WI38 (cell line): ENCODE data around the gene TEX28.
"Not testable (repeated sequence)": the region's sequence is repeated elsewhere in the genome, so short reads cannot be mapped to it uniquely, and the experiment has no call there.

Source experiments
- H3K4me3 ChIP-seq: 2 replicates; pipeline ENCODE4 v1.5.1; 2011; ENCODE audit warnings: low read depth, mild to moderate bottlenecking, control low read depth, low read length
- TF ChIP-seq, protein P1 (sequence below): IDR thresholded peaks from 2 replicates; pipeline ENCODE4 v1.5.1; 2012; ENCODE audit warnings: low read depth, mild to moderate bottlenecking, control low read depth, low read length

TEX28 gene, protein sequence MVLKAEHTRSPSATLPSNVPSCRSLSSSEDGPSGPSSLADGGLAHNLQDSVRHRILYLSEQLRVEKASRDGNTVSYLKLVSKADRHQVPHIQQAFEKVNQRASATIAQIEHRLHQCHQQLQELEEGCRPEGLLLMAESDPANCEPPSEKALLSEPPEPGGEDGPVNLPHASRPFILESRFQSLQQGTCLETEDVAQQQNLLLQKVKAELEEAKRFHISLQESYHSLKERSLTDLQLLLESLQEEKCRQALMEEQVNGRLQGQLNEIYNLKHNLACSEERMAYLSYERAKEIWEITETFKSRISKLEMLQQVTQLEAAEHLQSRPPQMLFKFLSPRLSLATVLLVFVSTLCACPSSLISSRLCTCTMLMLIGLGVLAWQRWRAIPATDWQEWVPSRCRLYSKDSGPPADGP

DNA sequence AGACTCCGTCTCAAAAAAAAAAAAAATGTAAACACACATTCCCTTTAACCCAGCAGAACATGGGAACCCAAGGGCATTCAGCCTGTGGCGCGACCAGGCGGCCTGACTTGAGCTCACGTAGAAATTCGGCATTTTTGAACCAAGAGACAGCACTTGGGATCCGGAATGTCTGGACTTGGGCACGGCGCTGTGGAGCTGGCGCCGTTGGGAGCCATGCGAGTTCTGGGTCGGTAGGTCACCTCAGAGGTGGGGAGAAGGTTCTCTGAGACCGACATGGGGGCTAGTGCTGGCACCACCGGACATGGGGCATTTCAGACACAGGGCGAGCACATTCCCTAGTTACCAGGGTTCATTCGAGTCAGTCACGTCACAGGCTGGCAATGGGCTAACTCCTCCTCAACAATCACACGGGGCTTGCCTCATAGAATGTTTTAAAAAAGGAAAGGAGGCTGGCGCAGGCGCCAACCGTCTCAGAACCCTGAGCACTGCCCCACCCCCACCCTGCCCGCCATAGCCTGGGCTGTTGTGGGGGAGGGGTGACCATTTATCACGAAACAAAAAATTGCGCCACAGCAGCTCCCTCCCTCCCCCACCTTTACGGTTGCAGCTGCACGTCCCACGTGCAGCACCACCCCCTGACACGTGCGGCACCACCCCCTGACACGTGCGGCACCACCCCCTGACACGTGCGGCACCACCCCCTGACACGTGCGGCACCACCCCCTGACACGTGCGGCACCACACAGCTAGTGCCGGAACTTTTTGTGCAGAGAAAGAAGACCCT is at the start of gene TEX28:
Gene TEX28, minus strand, starts transcription at position 334 of the 784 bp plus-strand sequence. CDS start 3,007 bp downstream, outside the sequence.
- TF ChIP-seq, protein P1, sequence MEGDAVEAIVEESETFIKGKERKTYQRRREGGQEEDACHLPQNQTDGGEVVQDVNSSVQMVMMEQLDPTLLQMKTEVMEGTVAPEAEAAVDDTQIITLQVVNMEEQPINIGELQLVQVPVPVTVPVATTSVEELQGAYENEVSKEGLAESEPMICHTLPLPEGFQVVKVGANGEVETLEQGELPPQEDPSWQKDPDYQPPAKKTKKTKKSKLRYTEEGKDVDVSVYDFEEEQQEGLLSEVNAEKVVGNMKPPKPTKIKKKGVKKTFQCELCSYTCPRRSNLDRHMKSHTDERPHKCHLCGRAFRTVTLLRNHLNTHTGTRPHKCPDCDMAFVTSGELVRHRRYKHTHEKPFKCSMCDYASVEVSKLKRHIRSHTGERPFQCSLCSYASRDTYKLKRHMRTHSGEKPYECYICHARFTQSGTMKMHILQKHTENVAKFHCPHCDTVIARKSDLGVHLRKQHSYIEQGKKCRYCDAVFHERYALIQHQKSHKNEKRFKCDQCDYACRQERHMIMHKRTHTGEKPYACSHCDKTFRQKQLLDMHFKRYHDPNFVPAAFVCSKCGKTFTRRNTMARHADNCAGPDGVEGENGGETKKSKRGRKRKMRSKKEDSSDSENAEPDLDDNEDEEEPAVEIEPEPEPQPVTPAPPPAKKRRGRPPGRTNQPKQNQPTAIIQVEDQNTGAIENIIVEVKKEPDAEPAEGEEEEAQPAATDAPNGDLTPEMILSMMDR: no peak

DNA sequence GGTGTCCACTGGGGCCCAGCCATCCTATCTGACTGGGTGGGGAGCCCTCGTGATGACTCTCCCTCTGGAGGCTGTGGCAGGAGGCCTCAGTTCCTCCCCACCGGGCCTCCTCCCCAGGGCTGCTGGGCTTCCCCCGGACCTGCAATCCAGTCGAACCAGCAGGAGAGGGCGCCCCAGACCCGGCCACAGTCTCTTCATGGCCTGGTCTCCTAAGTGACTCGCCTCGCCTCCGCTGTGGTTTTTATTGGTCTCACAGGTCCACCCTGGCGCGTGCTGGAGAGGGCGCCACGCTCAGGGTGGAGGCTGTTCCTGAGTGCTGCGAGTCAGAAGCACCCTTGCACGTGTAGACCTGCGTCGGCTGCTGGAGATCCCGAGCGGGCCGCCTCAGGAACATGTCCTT is 48.7 kb upstream of the TEX28 start:
- not testable (repeated sequence) for H3K4me3 ChIP-seq

More for the DNA sequence above, at the start of gene TEX28:
- H3K4me3 ChIP-seq: no peak within 1 kb of the TSS

DNA sequence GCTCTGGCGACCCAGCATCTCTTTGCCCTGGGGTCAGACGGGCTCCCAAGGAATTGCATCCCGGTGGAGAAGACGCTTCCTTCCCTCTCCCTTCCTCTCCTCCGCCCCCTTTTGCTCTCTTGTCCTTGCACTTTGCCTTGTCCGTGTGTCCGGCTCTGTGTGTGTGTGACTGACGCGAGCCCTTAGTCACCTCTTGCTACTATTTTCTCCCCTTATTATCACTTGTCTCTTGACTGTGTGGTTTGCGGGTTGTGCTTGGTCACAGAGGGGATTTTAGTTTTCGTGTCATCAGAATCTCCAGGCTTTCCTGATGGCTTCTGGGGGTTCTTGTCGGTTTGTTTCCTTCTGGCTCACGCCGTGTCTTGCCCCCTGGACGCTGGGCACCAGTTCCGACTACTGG is 48.1 kb upstream of the TEX28 start:
- H3K4me3 ChIP-seq: not testable (repeated sequence)

DNA sequence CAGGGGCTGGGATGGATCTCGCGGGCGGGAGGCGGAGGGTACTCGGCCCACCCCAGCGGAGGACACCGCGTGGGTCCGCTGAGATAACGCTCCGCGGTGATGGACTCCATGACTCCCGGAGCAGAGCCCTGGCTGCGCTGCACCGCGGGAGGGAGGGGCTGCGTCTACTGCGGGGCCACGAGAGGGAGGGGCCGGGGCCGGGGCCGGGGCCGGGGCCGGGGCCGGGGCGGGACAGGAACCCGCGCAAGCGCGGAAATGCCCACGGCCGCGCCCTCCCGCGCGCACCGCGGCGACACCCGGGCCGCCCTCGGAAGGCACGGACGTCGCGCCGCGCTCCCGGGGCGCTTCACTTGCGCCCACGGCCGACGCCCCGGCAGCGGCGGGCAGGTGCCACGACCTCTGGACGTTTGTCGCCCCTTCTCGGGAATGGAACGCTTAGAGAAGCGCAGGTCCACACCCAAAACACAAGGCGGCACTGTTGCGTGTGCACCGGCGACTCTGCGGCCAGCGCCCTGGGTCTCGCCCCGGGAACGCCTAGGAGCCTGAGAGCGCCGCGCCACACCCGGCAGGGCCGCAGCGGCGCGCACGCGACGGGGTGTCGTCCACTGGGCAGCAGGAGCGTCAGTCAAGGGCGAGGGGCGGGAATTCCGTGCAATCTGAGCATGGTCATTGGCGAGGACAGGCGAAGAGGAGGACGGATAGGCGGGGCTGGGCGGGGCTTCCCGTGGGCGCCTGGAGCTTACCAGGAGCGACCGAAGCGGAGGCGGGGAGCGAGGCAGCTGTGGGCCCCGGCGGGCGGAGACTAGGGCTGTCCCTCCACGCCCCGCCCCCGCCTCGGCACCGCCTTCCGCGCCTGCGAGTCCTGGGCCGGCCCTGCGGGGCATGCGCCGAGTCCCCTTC is 46.7 kb upstream of the TEX28 start:
- not testable (repeated sequence) for H3K4me3 ChIP-seq

DNA sequence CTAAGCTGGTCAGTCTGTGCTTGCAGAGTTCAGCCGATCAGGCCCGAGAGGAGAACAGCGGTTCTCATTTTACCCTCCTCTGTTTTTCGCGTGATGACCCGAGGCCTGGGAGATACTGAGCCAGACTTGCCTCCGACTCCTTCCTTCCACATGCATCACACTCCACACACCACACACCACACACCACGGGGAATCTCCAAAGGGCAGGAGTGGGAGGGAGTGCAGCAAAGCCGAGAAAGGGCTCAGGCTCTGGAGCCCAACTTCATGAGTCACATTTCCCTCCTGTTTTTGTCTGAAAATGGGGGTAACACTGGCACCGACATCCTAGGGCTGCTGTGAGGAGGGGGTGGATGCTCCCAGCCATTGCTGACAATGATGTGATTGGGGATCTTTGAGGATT is 39.6 kb upstream of the TEX28 start:
- no peak overlapping the region for H3K4me3 ChIP-seq
- TF ChIP-seq, protein P1: no peak

DNA sequence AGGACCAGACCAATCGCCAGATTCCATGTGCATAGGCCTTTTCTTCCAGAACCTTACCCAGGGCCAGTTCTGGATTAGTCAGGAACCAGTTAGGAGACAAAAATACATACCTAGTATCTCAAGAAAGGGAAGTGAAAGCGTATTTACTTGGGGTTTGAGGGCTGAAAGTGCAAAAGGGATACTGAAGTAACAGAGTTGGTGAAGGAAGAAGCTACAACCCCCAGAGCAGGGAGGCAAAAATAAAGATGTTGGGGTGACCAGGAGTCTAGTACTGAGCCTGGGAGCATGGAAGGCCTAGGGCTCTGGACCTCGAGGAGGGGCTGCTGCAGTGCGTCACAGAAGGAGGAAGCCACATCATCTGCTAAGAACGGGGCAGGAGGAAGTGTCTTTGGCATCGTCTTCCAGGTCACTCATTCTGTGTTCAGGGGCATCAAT is 38.9 kb upstream of the TEX28 start:
- TF ChIP-seq, protein P1: no peak
- no peak overlapping the region for H3K4me3 ChIP-seq

DNA sequence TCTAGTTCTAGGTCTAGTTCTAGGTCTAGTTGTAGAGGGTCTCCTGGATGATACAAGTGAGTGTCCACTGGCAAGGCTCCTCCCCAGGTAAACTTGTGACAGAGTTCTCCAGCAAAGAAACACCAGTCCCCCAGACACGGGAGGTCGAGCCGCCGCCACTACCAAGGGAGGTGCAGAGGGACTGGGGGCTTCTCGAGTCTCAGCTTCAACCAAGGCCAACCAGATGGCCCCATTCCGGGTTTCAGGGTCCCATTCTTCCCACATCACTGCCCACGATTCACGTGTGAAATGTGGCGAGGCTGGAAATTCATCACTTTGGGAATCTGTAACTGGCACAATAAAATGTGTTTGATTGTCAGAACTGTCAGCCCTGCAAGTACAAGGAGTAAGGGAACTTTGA is 38.2 kb upstream of the TEX28 start:
- TF ChIP-seq, protein P1: no peak
- no peak overlapping the region for H3K4me3 ChIP-seq

DNA sequence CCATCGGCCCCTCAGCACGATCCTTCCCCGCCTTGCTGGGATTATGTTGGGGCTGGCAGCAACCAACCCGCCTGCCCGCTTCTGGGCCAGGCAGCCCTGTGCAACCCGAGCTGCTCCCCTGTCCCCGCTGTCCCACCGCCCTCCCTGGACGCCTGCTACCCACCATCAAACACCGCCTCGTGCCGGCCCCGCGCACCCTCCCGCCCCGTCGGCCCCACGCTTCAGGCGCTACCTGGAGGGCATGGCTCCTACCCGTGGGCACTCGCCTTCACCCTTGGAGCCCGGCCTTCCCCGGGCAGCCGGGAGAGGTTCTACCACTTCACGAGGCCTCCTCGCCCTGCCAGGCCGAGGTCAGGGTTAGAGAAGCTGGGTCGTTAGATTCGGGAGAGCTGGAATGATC is 37.6 kb upstream of the TEX28 start:
- TF ChIP-seq, protein P1: no peak
- no peak overlapping the region for H3K4me3 ChIP-seq
